Neural cell (in vitro differentiated cells): ENCODE results near the gene KCNK10.

Source experiments
- CTCF ChIP-seq: fragments of 450-650 bp; IDR thresholded peaks from 2 replicates; pipeline ENCODE4 v1.5.1; 2014; ENCODE audit warnings: antibody characterized with exemption, mild to moderate bottlenecking, moderate library complexity; ENCODE audit not compliant: poor library complexity, severe bottlenecking
- POLR2AphosphoS5 ChIP-seq: IDR thresholded peaks from 2 replicates; pipeline ENCODE4 v1.6.1; 2012
- RAD21 ChIP-seq: fragments of 450-650 bp; conservative IDR thresholded peaks from 2 replicates; pipeline ENCODE4 v1.6.1; 2014; ENCODE audit warnings: antibody characterized with exemption, mild to moderate bottlenecking, moderate library complexity
- TAF1 ChIP-seq: IDR thresholded peaks from 2 replicates; pipeline ENCODE4 v1.6.1; 2012; ENCODE audit warnings: low read depth

GRCh38 chr14:88137327-88137726 is 185.7 kb downstream of the KCNK10 start:
- TF ChIP-seq TAF1, result no peak
- TF ChIP-seq CTCF, result no peak
- TF ChIP-seq RAD21, result no peak
- no peak for TF ChIP-seq POLR2AphosphoS5
